ENCODE results near the gene ARHGEF4.

ARHGEF4 gene

DNA sequence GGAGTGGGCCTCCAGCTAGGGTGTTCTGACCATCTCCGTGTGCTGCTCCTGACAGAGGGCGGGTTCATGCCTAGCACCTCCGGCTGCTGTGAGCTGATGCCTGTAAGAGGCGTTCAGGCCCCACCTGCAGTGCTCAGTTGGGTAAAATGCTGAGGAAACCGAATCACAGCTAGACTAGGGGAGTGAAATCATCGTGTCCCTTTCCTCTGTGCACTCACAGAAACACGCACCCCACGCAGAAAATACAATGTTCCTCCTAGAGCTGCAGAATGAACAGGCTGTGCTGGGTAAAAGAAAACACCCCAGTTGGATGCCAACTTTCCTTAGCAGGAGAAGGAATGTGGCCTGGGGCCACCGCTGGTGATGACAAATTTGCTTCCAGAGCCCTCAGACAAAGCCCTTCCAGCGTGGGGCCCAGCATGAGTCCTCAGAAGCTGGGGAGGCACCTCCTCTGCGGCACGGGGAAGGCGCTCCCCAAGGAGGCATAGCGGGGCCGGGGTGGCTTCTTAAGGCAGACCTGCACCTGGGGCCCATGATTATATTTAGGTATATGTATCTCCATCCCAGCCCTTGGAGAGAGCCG, 16.3 kb upstream of the ARHGEF4 start:
- no peak for DNase-seq

DNA sequence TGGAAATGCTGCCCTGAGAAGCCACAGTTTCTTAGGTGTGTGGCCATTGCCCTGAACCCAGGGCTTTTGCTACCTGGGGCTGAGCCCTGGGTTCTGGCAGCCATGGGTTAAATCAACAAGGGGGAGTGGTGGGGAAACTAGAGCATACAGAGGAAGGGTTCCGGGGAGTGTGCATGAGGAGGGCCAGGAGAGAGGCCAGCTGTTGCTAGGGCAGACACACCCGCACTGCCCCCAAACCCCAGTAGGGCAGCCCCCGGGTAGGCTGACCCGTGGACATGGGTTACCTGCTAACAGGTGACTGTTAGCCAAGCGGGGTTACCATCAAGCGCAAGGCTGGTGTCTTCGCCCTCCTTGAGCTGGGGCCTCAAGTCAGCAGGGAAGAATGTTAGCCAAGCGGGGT, 14.8 kb upstream of the ARHGEF4 start:
- no peak for DNase-seq

DNA sequence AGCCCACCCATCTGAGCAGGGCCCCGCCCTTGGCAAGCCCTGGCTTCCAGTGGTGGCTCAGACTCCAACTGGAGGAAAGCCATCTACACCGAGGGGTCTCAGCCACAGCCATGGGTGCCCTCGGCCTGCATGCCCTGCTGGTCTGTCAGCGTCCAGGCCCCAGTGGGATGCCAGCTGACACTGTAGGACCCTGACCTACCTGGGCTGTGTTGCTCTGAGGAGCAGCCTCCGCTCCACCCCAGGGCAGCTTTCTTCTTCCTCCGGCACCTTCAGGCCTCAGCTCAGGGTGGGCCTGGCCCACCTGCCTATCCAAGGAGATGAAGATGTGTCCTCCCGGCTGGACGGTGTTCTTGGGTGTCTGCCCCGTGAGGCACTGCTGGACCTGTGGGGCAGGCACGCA, 13.9 kb upstream of the ARHGEF4 start:
- no peak for DNase-seq

DNA sequence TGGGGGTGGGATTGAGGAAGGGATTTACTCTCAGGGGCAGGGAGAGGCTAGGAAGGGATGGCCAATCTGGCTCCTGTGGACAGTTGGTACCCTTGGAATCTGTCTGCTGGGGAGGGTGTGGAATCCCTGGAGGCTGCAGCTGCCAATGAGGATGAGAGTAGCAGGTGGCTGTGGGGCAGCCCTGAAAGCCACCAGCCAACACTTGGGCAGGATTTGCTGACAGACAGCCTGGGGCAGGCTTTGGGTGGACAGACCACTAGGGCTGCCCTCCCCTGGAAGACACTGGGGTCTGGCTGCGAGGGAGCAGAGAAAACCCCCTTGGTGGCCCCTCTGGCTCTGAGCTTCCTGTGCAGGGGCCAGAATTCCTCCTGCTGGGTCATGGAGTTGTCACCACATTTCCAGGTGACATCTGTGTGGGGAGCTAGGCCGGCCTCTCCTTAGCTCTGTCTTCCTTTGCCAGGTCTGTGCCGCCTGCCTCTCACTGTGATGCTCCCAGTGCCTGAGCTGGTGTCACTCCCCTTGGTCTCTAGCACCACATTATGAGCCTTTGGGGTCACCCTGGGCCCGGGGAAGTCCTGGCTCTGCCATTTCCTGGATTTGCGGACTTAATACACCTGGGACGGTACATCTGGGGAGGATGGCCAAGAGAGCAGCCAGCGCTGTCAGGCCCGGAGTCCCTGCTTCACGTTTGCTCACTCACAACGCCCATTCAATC, 13.4 kb upstream of the ARHGEF4 start:
- DNase-seq, result no peak

DNA sequence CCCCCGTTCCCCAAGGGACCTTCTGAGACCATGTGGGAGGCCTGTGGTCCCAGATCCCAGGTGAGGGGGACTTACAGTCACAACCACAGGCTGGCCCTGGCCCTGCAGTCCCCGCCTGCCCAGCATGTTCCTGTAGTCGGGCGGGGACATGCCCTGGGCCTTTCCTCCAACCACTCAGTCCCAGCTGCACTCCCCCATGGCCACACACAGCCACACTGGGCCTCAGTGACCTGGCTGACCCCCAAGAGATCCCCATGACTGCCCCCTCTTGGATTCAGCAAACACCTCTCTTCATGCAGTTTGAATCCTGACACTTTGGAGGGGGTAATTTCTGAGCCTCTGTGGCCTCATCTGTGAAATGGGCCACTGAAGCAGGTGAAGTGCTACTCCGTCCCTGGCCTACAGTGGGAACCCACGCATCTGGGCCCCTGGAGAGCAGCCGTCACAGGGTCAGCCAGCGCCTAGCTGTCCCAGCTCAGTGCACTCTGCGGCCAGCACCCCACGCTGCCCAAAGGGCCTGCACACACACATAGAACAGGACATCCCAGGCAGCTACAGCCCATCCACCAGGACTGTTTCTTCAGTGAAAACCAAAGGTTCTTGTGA, 12.7 kb upstream of the ARHGEF4 start:
- DNase-seq, result no peak

DNA sequence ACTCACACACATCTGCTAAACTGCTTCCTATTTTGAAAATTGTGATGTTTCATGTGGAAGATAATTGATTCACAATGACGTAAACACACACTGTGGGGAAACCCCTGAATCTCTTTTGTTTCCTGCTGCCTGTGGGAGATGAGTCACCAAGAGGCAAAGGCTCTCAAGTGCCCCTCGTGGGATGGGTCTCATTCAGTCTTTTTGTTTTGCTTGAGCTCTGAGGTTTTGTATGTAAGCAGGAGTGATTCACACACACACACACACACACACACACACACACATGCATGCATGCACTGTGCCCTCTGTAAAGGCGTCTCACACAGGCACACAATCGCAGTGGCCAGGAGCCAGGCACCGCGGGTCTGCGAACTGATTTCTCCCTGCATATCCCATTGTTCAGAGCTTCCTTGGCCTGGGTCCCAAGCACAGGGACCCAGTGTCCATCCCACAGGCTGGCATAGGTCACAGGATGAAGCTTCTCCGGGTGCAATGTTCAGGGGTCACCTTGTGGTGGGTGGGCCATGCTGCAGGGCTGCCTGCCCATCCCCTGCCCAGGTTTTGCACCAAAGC, 12.1 kb upstream of the ARHGEF4 start:
- DNase-seq, result peak; percentile 79

DNA sequence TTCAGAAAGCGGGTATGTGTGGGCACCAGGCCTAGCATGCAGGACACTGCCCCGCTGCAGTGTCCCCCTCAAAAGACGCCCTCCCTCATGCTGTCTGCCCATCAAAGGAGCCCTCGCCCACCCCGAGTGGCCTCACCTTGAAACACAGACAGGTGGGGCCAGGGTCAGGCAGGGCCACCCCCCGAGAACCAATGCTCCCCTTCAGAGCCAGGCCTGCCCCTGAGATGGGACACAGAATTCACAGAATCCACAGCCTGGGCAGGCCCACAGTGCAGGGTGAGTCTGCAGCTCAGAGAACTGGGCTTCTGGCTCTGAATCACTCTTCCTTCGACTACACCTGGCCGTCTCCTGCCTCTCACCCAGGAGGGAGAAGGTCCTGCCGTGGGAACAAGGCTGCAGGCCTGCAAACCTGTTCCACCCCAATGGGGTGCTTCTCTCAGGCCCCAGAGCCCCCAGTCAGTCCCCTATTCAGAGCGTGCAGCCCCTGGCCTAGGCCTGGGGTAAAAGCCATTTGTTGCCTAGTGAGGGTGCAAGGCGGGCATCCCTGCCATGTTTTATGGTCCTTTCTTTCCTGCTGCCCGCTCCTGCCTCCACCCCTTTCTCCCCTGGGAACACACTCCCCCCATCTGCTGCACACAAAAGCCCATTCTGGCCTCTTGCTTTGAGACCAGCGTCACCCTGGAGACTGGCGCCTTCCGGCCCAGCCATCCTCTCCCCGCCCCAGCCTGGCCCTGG, 11.3 kb upstream of the ARHGEF4 start:
- DNase-seq, result no peak

DNA sequence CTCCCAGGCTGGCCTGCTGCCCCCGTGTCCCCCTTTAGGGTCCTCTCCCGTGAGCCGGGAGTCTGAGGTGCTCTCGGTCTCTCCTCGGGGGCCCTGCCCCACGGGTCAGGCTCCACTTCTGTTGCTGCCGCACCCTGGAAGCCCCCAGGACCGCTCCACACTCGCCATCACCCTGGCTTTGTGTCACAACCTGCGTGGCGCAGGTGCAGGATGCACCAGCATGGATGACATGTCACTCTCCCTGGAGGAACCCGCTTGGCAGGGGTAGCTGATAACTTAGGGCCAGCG, 10.8 kb upstream of the ARHGEF4 start:
- no peak for DNase-seq

DNA sequence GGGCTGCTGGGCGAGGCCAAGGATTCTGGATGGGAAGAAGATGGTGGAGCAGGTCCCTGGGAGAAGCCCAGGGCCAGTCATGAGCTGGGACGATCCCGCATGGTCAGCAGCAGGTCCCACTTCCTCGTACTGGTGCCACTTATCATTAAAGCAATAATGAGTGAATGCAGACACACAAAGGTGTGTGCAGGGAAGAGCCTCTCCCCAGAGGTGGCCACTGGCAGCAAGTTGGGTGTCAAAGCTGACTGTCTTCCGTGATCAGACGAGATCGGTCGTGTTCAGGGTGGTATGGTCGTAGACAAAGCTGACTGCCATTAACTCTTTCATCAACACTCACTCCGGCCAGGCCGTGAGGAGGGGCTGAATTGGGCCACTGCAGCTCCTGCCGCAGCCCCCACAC, 10.3 kb upstream of the ARHGEF4 start:
- DNase-seq, result no peak

DNA sequence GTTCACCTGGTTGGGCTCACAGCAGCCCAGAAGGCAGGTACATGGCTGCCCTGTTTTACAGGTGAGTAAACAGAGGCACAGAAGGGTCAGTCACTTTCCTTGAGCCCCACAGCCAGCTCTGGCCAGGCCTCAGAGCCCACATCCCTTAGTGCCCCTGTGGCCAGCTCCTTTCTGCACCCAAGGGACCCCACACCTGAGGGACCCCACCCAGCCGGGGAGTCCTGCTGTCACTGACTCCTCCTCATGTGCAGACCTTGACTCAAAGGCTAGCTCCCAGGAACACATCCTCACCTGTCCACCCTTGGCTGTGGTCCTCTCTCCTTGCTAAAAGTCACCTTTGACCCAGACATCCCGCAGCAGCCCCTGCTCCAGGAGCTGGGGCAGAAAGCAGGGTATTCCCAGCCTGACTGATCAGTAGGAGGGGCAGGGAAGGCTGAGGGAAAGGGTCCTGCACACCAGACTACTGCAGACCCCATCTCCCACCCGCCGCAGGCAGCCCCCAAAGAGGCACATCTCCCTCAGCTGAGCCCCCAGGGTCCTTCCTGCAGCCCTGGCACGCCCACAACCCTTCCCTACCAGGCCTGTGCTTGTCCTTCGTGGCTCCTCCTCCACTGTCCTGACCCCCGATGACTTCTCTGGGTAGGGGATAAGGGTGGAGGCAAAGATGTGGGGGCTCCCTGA, 9.8 kb upstream of the ARHGEF4 start:
- DNase-seq, result no peak

DNA sequence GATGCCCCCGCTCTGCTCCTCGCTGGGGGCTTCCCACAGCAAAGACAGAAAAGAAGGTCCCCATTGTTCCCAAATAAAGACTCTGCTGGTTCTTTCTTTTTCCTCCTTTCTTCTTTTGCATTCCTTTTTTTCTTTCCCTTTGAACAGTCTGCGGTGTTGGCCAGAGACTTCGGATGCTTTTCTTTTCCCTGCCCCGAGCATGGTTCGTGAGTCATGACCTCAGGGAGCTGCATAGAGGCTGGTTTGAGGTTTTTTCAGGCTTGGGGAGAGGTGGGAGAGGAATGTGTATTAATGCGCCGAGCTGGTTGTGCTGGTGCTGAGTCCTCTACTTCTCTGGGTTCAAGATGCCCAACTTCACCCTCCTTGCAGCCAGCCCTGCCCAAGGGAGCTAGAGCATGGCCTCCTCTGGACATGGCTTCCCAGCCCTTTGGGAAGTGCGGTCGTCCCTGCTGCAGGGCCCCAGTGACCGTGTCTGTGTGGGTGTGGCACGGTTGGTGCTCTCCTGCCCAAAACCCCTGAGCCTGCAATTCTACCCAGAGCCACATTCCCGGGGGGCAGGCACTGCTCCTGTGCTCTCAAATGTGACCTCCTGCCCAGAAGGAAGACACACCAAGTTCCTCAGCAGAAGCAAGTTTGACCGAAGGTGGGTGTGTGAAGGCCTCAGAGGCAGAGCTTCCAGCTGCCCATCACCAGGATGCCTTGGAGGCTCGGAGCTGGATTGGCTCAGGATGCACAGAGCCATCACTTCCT, 9.0 kb upstream of the ARHGEF4 start:
- no peak for DNase-seq

DNA sequence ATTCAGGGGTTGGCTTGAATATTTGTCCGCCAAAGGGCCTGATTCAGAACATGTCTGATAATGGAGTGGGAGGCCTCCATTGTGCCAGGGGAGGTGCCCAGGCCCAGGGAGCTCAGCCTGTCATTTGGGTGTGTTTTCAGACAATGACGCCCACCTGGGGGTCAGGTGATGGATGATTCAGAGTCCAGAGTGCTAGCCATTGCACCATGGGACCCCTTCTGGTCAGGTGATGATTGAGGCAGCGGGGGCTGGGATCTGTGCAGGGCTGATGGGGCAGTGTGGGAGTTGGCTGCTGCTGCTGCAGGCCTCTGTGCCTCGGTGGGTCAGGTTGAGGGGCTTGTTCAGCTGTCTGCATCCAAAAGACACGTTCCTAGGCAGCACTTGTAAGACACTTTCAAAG, 8.3 kb upstream of the ARHGEF4 start:
- no peak for DNase-seq

DNA sequence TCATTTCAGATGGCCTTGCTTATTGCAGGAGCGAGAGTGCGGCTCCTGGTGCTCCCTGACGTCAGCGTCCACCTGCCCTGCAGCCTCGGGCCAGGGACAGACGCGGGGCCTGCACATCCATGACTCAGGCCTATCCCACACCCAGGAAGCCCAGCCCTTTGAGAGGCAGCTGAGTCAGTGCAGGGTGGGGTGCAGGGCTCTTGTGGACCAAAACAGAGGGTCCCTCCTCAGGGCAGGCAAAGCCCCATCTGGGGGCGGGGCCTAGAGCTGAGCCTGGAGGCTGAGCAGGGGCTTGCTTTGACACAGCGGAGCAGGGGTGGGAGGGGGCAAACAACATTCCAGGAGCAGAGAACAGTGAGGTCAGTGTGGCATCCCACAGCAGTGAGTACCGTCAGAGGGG, 7.7 kb upstream of the ARHGEF4 start:
- DNase-seq, result no peak

DNA sequence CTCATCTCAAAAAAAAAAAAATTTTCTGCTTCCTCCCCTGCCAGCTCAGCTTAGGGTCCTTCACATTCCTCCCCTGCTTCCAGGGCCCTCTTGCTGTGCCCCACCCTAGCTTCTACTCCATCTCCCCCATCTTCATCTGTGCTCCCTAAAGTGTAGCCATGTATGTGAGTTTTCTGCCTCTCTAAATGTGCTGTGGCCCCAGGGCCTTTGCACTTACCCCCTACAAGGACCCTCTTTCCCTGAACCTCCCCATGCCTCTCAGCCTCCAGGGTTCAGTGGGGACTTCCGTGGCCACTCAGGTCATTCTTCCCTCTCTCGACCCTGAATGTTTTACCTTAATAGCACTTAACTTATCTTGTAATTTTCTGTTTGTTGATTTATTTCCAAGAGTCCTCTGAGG, 6.2 kb upstream of the ARHGEF4 start:
- no peak for DNase-seq

DNA sequence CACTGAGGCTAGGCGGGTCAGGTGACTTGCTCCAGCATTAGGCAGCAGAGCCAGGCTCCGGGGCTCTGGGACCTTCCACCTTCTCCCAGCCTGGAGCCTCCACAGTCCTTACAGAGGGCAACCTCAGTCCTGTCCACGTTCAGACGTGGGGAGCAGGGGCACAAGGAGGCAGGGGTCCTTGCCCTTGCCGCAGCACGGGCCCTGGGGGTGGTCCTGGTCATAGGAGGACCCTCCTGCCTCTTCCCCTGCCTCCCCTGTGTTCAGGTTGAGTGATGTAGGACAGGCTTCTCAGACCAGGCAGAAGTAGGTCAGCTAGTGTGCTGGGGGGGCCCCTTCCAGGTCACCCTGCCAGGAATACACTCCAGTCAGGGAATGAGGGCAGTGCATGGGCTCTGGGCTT, 5.4 kb upstream of the ARHGEF4 start:
- no peak for DNase-seq

DNA sequence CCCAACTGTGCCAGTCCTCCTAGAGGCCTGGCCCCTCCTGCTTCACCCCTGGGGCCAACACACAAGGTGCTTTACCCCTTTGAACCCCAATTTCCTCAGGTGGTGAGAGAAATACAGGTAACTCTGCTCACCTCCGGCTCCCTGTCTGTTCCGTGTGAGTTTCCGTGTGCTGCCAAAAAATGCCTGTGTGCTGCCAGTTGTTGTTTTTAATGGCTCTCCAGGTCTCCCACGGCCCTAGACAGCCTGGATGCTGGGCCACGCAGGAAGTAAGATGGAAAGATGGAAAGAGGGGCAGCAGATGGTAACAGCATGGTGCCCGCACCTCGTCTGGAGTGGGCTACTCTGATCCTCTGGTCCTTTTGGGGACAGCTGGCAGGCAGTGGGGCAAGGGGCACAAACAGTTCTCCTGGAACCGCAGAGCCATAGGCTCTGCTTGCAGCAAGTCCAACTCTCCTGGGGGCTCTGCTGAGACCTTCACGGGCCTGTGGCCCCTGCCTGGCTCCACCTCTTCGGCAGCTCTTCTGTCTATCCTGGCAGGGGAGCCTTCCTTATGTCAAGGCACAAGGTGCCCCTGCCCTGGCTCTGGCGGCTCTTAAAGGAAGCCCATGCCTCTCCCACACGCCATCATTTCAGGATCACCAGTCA, 4.3 kb upstream of the ARHGEF4 start:
- no peak for DNase-seq

DNA sequence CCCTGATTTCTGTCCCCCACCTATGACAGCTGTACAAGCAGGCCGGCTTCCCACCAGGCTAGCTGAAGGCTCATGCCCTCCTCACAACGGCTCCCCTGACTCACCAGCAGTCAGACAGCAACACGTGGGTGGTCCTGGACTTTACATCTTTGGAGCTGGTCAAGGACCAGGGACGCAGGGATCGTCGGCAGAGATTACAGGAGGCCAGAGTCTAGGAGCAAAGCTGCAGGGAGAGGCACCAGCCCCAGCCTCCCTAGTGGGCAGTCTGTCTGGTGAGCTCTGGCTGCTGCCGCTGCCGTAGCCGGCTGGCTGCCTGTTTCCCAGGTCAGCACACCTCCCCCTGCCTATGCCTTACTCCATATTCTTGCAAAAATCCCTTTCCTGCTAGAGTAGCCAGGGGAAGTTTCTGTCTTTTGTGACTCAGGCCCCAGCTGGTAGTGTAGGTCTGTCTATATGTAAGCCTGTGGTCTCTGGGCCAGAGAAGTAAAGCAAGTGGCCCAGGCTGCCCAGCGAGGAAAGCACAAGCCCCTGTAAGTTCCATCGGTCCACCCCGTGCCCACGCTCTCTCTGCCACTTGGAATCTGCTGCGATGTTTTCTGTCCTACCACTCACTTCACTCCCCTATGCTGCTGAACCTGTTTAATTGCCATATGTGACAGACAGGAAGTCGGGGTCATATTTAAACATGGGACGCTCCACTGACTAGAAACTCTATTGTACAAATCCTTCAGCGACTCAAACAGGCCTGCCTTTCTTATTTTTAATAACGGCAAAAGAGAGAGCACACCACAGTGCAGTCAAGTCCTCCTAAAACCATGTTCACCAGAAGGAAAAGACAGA, 2.4 kb upstream of the ARHGEF4 start:
- no peak for DNase-seq

DNA sequence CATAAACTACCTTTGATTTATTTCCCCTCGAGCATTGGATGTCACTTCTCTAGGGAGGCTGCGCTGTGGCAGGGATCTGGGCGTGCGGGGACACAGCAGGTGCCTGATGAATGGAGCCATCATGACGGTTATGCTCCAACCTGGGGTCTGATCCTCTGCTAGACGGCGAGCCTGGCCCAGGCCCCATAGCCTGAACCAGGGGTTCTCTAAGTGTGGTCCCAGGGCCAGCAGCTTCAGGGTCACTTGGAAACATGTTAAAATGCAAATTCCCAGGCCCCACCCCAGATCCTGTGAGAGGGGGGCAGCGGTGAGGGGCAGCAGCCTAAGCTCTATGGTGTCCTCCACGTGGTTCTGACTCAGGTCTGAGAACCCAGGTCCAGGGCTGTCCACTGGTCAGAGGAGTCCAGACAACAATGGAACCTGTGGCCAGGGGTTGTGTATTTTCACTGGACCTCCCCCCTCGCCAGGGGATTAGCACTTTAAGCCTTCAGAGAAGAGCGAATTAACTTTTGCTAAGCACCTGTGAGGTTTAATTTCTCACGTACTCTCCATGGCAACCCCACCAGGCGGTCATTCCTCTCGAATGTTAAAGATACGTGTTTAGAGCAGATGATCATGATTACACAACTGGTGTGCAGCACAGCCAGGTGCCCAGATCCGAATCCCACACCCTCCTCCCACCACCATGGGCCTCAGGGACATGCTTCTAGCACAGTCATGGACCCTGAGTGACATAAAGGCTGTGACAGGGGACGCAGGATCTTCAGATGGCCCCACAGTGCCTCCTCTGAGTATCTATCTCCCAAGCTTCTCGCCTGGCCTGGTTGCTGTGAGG, 1.6 kb upstream of the ARHGEF4 start:
- DNase-seq, result no peak

DNA sequence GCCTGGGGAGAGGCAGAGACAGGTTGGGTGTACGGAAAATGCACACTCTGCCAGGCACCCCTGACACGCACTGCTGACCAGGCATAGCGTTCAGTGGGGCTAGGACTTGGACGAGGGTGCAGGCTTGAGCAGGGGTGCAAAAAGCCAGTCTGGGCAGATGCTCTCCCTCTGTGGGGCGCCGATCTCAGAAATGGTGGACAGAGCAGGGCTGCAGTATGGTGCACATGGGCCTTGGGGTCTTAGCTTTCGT, 1.0 kb upstream of the ARHGEF4 start:
- DNase-seq, result no peak

DNA sequence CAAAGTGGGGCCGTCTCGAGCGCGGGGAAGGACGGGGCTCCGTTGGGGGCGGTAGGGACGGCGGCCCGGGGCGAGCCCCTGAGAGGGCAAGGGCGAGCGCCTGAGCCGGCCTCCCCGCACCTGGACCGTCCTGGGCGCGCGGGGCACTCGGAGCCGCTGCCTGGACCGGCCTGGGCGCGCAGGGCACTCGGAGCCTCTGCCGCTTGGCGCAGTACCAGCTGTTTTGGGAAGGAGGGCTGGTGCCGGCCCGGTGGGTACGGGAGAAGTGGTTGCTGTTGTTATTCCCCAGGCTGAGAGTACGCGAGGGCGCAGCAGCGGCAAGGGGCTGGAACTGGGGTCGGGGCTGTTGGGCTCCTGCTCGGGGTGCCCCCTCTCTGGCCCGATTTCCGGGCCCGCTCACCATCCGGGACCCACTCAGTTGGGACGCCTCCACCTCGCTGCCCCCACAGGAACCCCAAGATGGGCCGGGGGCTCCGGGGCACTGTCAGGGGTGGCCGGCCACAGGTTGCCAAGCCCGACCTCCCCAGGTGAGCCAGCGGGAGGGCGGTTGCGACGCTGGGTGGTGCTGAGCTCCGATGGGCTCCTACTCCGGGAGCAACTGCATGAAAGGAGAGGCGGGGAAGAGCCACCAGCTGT, 579 bp downstream of the ARHGEF4 start:
- DNase-seq, result no peak
